OCI-LY7 (cell line): Measurements from ENCODE around the gene SYNRG.

Experiments used
- EZH2phosphoT487 ChIP-seq: fragments of 200-600 bp; sonication (generic); IDR thresholded peaks from 2 replicates; pipeline ENCODE4 v1.6.1; 2018; ENCODE audit warnings: low read depth, borderline replicate concordance, mild to moderate bottlenecking, mixed run types, antibody characterized with exemption, low read length, moderate library complexity, mixed read lengths
- TF ChIP-seq, protein P1 (sequence below): fragments of 200-600 bp; sonication (generic); conservative IDR thresholded peaks from 2 replicates; pipeline ENCODE4 v1.5.1; 2014; ENCODE audit warnings: mild to moderate bottlenecking, antibody characterized with exemption, low read length, moderate library complexity, mixed read lengths

GRCh38 chr17:37605081-37605480 is 4.1 kb downstream of the SYNRG start:
- TF ChIP-seq EZH2phosphoT487 = no peak
- TF ChIP-seq, protein P1, sequence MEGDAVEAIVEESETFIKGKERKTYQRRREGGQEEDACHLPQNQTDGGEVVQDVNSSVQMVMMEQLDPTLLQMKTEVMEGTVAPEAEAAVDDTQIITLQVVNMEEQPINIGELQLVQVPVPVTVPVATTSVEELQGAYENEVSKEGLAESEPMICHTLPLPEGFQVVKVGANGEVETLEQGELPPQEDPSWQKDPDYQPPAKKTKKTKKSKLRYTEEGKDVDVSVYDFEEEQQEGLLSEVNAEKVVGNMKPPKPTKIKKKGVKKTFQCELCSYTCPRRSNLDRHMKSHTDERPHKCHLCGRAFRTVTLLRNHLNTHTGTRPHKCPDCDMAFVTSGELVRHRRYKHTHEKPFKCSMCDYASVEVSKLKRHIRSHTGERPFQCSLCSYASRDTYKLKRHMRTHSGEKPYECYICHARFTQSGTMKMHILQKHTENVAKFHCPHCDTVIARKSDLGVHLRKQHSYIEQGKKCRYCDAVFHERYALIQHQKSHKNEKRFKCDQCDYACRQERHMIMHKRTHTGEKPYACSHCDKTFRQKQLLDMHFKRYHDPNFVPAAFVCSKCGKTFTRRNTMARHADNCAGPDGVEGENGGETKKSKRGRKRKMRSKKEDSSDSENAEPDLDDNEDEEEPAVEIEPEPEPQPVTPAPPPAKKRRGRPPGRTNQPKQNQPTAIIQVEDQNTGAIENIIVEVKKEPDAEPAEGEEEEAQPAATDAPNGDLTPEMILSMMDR = no peak
